Astrocyte (in vitro differentiated cells and primary cell): ENCODE results near the gene DCAF10. TPM values are rescaled to one million over a fixed set of nuclear protein-coding genes. Genes with fewer than 3 reads are reported as not detected.

ENCODE experiments used
- DNase-seq: peaks from one replicate; pipeline ENCODE4 v3.0.0-alpha.2; 2010; ENCODE audit warnings: low read depth
- FAIRE-seq: peaks from 2 replicates; lab custom pipeline; 2011; peaks lifted over from hg19 to GRCh38; lab: Jason Lieb, UNC
- H2AFZ ChIP-seq: 2 replicates; pipeline ENCODE4 v1.6.0; 2012; ENCODE audit warnings: low read depth, low read length, inconsistent platforms
- H3K27ac ChIP-seq: 2 replicates; pipeline ENCODE4 v1.5.1; 2011; ENCODE audit warnings: low read depth, low read length, inconsistent platforms
- H3K27me3 ChIP-seq: 2 replicates; pipeline ENCODE4 v1.6.0; 2011; ENCODE audit warnings: low read length, inconsistent platforms; ENCODE audit not compliant: insufficient read depth
- H3K36me3 ChIP-seq: 2 replicates; pipeline ENCODE4 v1.5.1; 2011; ENCODE audit warnings: low read length, inconsistent platforms; ENCODE audit not compliant: insufficient read depth
- H3K4me1 ChIP-seq: 2 replicates; pipeline ENCODE4 v1.5.1; 2011; ENCODE audit warnings: low read length, inconsistent platforms; ENCODE audit not compliant: insufficient read depth
- H3K4me2 ChIP-seq: 2 replicates; pipeline ENCODE4 v1.6.0; 2012; ENCODE audit warnings: low read length, inconsistent platforms
- H3K4me3 ChIP-seq: 2 replicates; pipeline ENCODE4 v1.5.1; 2011; ENCODE audit warnings: low read depth, mild to moderate bottlenecking, low read length, inconsistent platforms; ENCODE audit not compliant: insufficient read depth
- H3K79me2 ChIP-seq: 2 replicates; pipeline ENCODE4 v1.6.0; 2012; ENCODE audit warnings: mild to moderate bottlenecking, low read length, inconsistent platforms; ENCODE audit not compliant: insufficient read depth
- H3K9ac ChIP-seq: 2 replicates; pipeline ENCODE4 v1.6.0; 2012; ENCODE audit warnings: mild to moderate bottlenecking, low read length, inconsistent platforms
- H3K9me3 ChIP-seq: 2 replicates; pipeline ENCODE4 v1.5.1; 2012; ENCODE audit warnings: low read depth, mild to moderate bottlenecking, low read length, inconsistent platforms; ENCODE audit not compliant: insufficient read depth
- H4K20me1 ChIP-seq: 2 replicates; pipeline ENCODE4 v1.6.0; 2012; ENCODE audit warnings: low read length, inconsistent platforms; ENCODE audit not compliant: insufficient read depth
- H3K27ac Mint-ChIP-seq: one replicate; pipeline ENCODE4 v1.8.0; 2021; ENCODE audit warnings: mild to moderate bottlenecking, mixed read lengths; ENCODE audit not compliant: unreplicated experiment
- H3K27me3 Mint-ChIP-seq: one replicate; pipeline ENCODE4 v1.8.0; 2021; ENCODE audit warnings: low read depth, mixed read lengths; ENCODE audit not compliant: unreplicated experiment
- H3K36me3 Mint-ChIP-seq: one replicate; pipeline ENCODE4 v1.8.0; 2021; ENCODE audit warnings: low read depth, mixed read lengths; ENCODE audit not compliant: unreplicated experiment
- H3K4me1 Mint-ChIP-seq: one replicate; pipeline ENCODE4 v1.8.0; 2021; ENCODE audit warnings: low read depth, mixed read lengths; ENCODE audit not compliant: unreplicated experiment
- H3K4me3 Mint-ChIP-seq: one replicate; pipeline ENCODE4 v1.8.0; 2021; ENCODE audit warnings: mild to moderate bottlenecking, moderate library complexity, mixed read lengths; ENCODE audit not compliant: unreplicated experiment
- H3K9me3 Mint-ChIP-seq: one replicate; pipeline ENCODE4 v1.8.0; 2021; ENCODE audit warnings: mild to moderate bottlenecking, mixed read lengths; ENCODE audit not compliant: unreplicated experiment
- EZH2 ChIP-seq: IDR thresholded peaks from 2 replicates; pipeline ENCODE4 v1.6.1; 2012; ENCODE audit warnings: mild to moderate bottlenecking, low read length, inconsistent platforms; ENCODE audit not compliant: insufficient read depth
- total RNA-seq: library from RNA; stranded (reverse); gene quantifications from 2 replicates; pipeline ENCODE4 v1.2.1, GENCODE V29; 2021
- TF ChIP-seq, protein P1 (sequence below): IDR thresholded peaks from 2 replicates; pipeline ENCODE4 v1.5.1; 2011; ENCODE audit warnings: low read depth, mild to moderate bottlenecking, inconsistent platforms, low read length, moderate library complexity; ENCODE audit not compliant: insufficient read depth

DCAF10 gene
- total RNA-seq, 1 donor from 2014 or later = 22.3 TPM

- DNase-seq (no peak), FAIRE-seq (no peak)
- Mint-ChIP-seq H3K27ac (peak overlapping the region; percentile 14), H3K4me1 (no peaks in the 10 kb centered on the region), H3K27me3 (no peaks in the 10 kb centered on the region), H3K36me3 (peaks cover 6% of the 10 kb centered on the region), H3K9me3 (no peaks in the 10 kb centered on the region), H3K4me3 (no peak overlapping the region)
- Histone ChIP-seq H3K36me3 (no peaks in the 10 kb centered on the region), H3K4me2 (no peak overlapping the region), H3K79me2 (peaks cover 77% of the 10 kb centered on the region), H3K27me3 (no peaks in the 10 kb centered on the region), H2AFZ (no peak overlapping the region), H3K9ac (no peak overlapping the region), H3K4me3 (no peak overlapping the region), H4K20me1 (peaks cover 38% of the 10 kb centered on the region), H3K27ac (no peak overlapping the region), H3K4me1 (no peaks in the 10 kb centered on the region), H3K9me3 (no peaks in the 10 kb centered on the region)
- TF ChIP-seq, protein P1, sequence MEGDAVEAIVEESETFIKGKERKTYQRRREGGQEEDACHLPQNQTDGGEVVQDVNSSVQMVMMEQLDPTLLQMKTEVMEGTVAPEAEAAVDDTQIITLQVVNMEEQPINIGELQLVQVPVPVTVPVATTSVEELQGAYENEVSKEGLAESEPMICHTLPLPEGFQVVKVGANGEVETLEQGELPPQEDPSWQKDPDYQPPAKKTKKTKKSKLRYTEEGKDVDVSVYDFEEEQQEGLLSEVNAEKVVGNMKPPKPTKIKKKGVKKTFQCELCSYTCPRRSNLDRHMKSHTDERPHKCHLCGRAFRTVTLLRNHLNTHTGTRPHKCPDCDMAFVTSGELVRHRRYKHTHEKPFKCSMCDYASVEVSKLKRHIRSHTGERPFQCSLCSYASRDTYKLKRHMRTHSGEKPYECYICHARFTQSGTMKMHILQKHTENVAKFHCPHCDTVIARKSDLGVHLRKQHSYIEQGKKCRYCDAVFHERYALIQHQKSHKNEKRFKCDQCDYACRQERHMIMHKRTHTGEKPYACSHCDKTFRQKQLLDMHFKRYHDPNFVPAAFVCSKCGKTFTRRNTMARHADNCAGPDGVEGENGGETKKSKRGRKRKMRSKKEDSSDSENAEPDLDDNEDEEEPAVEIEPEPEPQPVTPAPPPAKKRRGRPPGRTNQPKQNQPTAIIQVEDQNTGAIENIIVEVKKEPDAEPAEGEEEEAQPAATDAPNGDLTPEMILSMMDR = no peak
- TF ChIP-seq EZH2 = no peak
Measured at GRCh38 chr9:37811906-37812476, 11.4 kb downstream of the DCAF10 start.

DNA sequence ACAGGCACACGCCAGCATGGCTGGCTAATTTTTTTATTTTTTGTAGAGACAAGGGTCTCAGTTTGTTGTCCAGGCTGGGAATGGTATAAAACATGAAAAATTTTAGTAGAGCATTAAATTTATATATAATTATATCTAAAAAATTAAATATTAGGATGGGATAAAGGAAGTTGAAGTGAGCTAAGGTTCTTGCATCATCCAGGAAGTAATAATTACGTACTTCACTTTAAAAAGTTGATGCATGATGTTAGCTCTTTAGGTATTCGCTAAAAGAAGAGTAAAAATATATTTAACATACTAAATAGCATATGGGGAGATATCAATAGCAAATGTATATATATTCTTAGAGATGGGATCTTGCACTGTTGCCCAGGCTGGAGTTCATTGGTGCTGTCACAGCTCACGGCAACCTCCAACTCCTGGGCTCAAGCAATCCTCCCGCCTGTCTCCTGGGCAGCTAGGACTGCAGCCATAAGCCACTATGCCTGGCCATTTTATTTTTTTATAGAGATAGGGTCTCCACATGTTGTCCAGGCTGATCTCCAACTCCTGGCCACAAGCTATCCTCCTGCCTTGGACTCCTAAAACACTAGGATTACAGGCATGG is 12.3 kb downstream of the DCAF10 start:
- H3K4me3 Mint-ChIP-seq = no peak overlapping the region
- no peak for FAIRE-seq
- no peak overlapping the region for H3K4me2 ChIP-seq
- H3K27me3 Mint-ChIP-seq = no peaks in the 10 kb centered on the region
- TF ChIP-seq EZH2 = no peak
- TF ChIP-seq, protein P1 = no peak
- DNase-seq = no peak
- no peak overlapping the region for H3K9ac ChIP-seq
- H4K20me1 ChIP-seq = peaks cover 36% of the 10 kb centered on the region
- H3K4me1 ChIP-seq = no peaks in the 10 kb centered on the region
- no peak overlapping the region for H3K27ac Mint-ChIP-seq
- no peak overlapping the region for H3K27ac ChIP-seq
- H3K4me3 ChIP-seq = no peak overlapping the region
- no peaks in the 10 kb centered on the region for H3K27me3 ChIP-seq
- peaks cover 6% of the 10 kb centered on the region for H3K36me3 Mint-ChIP-seq
- no peaks in the 10 kb centered on the region for H3K4me1 Mint-ChIP-seq
- no peaks in the 10 kb centered on the region for H3K36me3 ChIP-seq
- H3K79me2 ChIP-seq = peaks cover 75% of the 10 kb centered on the region
- H3K9me3 ChIP-seq = no peaks in the 10 kb centered on the region
- no peaks in the 10 kb centered on the region for H3K9me3 Mint-ChIP-seq
- H2AFZ ChIP-seq = no peak overlapping the region

DNA sequence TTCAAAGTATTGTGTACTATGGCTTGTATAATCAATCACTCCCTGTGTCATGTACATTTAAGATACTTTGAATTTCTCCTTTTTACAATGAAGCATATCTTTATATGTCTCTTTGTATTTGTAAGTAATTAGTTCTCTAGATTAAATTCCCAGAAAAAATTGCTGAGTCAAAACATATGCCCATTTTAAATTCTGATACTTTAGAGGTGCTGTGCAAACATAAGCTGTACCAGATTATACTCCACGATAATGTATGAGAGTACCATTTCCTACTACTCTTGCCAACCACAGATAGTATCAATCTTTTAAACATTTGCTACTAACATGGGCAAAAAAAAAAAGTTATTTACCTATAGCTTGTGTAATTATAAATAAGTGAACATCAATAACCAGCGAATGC is 18.3 kb downstream of the DCAF10 start:
- no peak for FAIRE-seq
- Histone ChIP-seq H3K27me3 (no peaks in the 10 kb centered on the region), H3K79me2 (peaks cover 43% of the 10 kb centered on the region)

More for the DNA sequence above, 18.3 kb downstream of the DCAF10 start:
- H3K27ac Mint-ChIP-seq = no peak overlapping the region
- Histone ChIP-seq H4K20me1 (peaks cover 28% of the 10 kb centered on the region), H3K4me2 (no peak overlapping the region), H2AFZ (no peak overlapping the region), H3K36me3 (peaks cover 7% of the 10 kb centered on the region), H3K4me1 (no peaks in the 10 kb centered on the region), H3K9me3 (no peaks in the 10 kb centered on the region), H3K9ac (no peak overlapping the region), H3K4me3 (no peak overlapping the region), H3K27ac (no peak overlapping the region)
- no peak overlapping the region for H3K4me3 Mint-ChIP-seq
- no peak for TF ChIP-seq EZH2
- TF ChIP-seq, protein P1 = no peak
- no peaks in the 10 kb centered on the region for H3K4me1 Mint-ChIP-seq
- H3K9me3 Mint-ChIP-seq = no peaks in the 10 kb centered on the region
- peaks cover 9% of the 10 kb centered on the region for H3K36me3 Mint-ChIP-seq
- no peaks in the 10 kb centered on the region for H3K27me3 Mint-ChIP-seq
- DNase-seq = no peak
